NCI-H128 (cell line): Measurements from ENCODE around the gene MYO3B.

Experiments
- DNase-seq: peaks from one replicate; lab custom pipeline; 2025; ENCODE audit not compliant: unreplicated experiment; lab: John Stamatoyannopoulos, UW

MYO3B gene

DNA sequence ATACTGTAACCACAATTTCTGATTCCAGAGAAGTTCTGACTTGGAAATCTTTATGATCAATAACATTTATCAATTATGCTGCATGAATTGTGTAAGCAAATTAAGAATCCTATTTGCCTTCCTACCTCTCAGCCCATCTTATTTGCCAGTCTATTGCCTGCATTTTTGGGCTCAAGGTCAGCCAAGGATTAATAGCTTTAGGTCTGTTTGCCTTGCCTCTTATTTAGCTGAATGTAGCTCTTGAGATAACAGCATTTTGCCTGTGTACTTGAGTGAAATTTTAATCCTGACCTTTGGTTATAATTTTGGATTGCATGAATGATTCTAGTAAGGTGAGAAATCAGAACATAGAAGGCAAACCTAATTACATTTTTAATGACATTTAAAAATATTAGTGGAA is 51.2 kb downstream of the MYO3B start:
- DNase-seq = no peak

DNA sequence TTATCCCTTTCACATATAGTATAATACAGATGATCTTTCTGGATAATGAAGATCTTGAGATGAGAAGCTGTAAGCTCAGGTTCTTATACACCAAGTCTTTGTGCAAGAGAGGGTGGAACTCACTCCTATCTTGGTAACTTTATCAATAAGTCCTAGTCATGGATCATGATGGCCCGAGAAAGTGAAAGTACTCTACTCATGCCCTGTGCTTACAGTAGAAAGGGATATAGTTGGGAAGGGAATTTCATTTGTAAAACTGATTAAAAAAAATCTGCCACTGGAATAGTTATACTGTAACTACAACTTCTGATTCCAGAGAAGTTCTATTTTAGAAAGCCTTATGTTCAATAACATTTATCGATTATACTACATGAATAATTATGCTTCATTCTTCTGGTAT is 51.8 kb downstream of the MYO3B start:
- DNase-seq = no peak

DNA sequence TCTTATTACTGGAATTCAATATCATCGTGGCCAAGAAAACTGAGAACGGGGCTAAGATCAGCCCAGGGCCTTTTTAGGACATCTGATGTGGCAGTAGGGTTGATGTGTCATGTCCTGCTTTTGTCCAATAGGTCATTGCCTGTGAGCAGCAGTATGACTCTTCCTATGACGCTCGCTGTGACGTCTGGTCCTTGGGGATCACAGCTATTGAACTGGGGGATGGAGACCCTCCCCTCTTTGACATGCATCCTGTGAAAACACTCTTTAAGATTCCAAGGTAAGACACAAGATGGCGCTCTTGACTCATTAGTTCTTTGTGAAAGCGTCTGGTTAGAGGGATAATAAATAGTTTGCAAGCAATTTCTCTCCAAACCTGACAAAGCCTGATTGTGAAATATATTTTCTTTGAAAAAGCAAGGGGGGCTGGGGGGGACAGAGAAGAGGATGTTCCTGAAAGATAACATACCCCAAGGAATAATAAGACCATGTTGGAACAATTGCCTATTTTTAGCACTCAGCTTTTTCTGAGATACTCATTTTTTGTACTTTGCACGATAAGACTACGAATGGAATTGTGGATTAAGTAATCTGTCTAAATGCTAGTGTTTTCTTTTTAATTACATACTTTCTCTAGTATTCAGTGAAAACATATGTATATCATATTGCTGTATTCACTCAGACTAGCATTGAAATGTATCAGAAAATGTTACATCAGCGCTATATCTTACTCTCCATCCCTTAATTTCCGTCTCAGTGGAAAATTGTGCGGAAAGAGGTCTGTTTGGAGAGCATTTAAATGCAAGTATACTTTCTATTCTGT is 58.1 kb downstream of the MYO3B start:
- peak; percentile 52 for DNase-seq

DNA sequence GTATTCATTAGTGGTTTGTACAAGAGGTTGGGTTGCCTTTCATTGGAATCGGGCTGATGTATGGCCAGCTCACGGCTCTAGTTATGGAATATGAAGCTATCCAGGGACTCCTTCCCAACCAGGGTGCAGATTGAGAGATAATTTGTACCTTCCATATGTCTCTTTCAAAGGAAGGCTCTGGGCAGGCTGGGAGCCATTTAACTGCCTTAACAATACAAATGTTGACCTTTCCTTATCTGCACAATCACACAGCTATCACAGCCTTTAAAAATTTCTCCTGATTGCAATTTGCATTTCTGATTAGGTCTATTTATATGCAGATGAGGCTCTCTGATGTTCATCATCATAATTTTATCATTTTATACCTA is 58.7 kb downstream of the MYO3B start:
- no peak for DNase-seq

DNA sequence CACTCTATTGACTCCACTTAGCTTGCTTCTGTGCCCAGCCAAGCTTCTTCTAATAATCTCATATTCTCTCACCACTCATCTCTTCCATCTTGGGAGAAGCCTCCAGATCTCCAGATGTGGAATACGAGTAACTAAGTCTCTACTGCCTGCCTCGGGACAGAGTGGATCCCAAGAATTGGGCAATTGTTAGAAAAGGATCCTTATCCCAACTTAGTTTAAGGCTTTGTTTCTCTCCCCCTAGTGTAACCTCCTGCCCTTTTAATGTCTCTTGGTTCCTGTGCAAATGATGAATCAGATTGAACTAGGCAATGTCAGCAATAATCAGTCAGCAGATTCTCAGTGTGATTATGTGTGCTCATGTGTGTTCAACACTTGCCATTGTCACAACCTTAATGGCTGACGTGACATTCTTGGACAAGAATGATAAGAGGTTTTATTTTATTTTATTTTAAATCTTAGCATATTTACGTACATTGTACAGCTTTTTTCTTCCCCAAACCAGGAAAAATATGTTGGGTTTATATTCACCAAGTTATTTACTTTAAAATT is 59.7 kb downstream of the MYO3B start:
- DNase-seq = no peak

DNA sequence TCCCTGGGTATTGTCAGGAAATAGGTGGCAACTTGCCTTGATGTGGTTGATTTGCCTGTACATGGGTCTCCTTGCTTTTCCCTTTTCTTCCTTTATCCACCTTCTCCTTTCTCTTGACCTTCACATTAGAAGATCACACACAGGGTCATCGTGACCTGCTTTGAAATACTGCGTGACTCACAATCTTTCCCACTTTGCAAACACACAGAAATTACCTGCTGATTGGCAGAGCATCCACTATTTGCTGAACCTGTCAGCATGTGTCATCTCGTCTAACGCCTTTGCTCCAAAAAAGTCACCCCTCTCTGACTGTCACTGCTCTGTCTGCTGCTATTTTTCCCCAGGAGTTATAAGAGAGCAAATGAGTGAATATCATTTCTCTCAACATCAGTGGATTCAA is 60.8 kb downstream of the MYO3B start:
- no peak for DNase-seq

DNA sequence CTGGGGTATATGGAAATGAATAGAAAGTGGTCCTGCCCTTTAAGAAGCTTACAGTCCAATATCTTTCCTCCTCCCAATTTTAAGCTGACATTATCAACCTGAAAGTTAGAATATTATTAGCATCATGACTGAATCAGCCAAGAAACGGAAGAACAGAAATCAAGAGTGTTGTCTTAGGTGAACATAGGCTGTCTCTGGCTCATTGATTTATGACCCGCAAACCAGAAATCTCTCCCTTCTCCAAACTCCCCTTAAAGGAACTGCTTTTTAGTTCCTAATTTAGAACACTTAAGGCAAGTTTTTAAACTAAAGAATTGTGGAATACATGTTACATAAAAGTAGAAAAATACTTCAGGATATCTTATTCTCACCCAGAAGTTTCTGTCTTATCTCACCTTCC is 62.7 kb downstream of the MYO3B start:
- no peak for DNase-seq

DNA sequence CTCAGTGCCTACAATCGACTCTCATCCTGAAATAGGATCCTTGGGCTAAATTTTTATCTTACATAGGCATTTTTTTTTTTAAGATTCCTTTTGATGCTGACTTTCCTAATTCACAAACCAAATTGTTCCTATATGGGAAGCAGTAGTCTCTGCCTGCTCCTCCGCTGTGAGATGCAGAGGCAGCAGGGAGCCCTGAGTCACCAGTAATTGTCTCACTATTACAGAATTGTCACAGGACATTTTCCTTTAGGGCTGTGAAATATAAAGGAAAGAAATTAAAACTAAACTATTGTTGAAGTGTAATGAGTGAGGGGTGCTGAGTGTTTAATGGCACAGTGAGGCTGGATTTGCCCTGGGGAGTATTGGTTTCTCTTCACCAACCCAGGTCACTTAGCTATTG is 63.8 kb downstream of the MYO3B start:
- DNase-seq = no peak

DNA sequence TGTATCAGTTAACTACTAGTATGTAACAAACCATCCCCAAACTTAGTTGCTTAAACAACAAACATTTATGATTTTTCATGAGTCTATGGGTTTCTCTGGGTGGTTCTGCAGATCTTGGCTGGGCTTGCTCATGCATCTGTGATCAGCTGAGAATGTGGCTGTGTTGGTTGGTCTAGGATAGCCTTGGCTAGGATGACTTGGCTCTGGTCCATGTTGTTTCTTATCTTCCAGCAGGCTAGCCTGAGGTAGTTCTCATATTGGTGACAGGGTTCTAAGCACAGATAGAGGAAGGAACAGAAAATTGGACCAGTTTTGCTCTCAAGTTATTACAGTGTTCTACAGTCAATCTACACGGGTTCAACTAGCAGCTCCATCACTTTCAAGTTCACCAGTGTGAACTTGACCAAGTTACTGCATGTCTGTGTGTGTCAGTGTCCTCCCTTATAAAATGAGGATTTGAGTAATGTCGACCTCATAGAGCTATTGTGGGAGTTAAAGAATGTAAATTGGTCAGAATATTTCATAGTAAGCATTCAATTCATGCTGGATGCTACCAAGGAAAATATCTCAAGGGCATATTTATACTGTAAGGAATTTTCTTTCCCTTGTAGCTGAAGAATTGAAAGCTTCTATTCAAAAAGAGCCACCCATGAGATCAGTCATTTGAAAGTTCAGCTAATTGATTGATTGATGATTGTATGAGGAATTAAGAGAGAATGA is 65.3 kb downstream of the MYO3B start:
- DNase-seq = no peak

DNA sequence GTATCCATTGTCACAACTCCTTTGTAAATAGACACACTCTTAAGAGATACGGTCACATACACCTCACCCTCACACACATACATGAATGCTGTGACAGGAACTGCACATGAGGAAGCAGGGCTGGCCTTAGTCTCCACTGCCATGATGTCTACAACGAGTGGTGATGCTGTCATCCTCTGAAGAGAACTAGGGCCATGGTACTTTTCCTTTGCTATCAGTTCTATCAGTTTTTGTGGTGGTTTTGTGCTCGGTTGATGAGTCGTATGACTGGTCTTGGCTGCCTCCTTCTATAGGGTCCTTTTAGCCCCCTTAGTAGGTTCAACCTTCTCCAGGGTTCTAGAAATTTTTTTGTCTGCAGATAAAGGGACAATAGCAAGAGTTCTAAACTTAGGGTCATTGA is 66.0 kb downstream of the MYO3B start:
- DNase-seq = no peak

DNA sequence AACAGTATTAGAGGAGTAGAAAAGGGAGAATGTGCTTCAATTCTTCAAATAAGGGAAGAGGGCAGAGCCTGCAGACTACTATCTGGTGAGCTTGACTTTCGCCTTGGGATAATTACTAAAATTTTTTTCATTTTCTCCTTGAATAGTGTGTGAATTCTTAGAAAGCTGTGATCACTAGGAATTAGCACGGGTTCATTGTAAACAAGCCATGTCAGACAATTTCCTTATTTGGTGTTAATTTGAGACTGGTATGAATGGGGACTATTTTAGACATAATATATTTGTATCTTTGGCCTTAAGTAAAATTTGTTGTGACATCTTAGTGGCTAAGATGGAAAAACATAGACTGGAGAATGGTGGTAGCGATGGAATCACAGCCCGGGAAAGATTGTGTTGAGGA is 66.6 kb downstream of the MYO3B start:
- no peak for DNase-seq

DNA sequence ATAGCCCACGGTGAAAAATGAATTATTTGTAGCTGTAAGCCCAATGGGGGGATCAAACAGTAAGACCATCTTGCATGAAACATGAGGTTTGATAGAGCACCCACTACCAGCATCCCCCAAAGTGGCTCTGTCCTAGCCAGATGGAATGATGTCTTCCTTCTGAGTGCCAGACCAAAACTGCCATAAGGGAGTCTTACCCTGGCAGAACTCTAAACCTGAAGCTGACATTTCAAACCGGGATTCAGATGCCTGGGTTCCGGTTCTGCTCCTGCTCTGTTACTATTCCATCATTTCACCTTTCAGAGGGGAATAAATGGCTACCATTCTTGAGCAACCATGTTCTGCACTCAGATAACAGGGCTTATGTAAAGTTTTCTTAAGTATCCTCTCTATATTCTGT is 67.4 kb downstream of the MYO3B start:
- DNase-seq = no peak

DNA sequence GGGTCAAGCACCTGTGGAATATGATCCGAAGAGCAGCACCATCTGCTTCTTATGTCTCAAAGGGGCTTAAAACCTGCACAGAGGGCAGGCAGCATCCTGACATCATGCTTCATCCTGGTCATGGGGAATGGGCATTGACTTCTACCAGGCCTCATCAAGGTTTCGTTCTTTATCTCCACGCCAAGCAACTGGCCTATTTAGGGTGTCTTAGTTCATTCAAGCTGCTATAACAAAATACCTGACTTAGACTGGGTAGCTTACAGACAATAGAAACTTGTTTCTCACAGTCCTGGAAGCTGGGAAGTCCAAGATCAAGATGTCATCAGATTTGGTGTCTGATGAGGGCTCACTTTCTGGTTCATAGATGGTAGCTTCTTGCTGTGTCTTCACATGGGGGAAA is 69.4 kb downstream of the MYO3B start:
- DNase-seq = no peak

DNA sequence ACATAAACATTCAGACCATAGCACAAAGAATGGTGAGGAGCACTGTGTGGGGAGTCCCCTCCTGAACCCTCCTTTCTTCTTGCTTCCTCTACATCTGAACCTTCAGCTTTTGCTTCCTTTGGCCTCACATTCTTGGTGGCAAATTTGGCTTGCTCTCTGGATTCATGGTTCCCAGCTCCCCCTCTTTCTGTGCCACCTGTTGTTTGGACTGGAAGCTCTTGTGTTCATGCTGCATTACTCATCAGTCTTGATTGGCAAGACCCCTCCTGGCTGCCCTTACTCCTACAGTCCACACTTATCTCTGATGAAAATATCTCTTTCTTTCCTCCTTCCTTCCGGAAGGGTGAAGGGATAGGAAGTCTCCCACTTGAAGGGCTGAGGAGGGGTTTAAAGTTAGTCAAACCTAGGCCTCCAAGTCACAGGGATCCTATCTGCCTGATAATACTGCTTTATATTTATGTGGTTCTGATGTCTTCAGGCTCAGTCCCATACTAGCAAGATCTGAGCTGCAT is 70.0 kb downstream of the MYO3B start:
- no peak for DNase-seq

DNA sequence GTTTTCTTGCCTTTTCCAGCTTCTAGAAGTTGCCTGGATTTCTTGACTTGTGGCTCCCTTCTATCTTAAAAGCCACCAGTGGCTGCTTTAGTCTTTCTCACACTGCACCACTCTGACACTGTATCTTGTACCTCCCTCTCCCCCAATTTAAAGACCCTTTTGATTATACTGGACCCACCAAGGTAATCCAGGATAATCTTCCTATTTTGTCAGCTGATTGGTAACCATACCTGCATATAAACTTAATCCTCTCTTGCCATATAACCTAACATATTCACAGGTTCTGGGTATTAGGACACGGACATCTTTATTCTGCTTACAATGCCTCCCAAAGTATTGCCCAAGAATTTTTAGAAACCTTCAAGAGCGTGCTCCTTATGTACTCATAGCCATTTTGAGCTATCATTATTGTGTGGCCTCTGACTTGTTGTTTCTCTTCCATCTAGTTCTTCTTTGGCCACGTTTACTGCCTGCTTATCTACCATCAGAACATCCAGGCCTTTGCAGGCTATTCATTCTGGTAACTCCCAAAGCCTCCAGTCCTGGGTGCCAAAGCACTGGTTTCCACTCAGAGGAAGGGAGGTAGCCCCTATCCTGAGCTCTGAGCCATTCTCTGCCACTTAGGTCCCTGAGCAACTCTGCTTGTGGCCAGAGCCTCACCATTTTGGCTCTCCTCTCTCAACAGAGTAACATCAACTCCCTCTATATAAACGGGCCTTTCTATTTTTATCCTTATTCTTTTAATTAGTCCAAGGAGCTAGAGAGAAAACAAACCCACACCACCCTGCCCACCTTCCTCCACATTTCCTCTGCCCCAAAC is 70.8 kb downstream of the MYO3B start:
- DNase-seq = no peak

DNA sequence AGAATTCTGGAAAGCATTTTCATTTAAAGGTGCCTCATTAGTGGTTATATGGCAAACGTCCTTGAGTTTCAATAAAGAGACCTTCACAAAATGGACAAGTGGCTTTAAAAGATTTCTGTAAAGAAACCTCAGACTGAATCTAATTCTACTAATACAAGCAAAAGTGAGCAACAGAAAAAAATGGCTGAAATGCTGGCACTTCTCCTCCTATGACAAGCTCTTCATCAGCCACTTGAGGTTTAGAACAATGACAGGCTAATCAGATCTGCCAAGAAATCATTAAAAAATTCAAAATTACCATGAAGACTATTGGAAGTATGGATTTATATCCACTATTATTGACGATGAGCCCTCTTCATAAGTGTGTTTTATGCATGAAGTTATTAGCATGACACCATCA is 71.8 kb downstream of the MYO3B start:
- DNase-seq = no peak

DNA sequence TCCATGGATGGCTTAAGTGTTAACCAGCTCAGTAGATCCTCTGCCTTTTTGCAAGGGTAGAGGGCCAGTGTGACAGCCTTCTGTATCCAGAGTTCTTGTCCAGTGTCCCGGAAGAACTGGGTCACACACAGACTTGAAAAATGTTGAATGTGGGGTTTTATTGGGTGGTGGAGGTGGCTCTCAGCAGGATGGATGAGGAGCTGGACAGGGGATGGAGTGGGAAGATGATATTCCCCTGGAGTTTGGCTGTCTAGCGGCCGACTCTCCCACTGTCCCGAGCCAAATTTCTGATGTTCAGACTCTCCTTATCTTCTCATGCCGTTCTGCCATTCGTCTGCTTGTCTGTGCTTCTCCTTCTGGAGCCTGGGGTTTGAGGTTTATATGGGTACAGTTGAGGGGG is 72.6 kb downstream of the MYO3B start:
- no peak for DNase-seq

DNA sequence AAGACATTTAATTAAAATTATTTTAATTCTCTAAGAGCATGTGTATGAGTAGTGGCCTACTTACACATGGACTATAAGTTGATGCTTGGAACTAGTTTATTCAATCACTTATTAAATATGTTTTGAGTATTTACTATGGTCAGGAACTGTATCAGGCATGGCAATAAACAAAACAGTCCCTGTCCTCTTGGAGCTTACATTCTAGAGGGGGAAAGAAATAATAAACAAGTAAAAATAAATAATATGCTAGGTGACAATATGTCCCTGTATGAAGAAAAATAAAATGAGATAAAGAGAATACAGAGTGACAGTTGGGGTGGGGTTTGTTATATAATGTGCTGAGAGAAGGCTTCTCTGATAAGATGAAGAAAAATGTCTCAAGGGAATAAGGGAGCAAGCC is 74.5 kb downstream of the MYO3B start:
- DNase-seq = no peak

DNA sequence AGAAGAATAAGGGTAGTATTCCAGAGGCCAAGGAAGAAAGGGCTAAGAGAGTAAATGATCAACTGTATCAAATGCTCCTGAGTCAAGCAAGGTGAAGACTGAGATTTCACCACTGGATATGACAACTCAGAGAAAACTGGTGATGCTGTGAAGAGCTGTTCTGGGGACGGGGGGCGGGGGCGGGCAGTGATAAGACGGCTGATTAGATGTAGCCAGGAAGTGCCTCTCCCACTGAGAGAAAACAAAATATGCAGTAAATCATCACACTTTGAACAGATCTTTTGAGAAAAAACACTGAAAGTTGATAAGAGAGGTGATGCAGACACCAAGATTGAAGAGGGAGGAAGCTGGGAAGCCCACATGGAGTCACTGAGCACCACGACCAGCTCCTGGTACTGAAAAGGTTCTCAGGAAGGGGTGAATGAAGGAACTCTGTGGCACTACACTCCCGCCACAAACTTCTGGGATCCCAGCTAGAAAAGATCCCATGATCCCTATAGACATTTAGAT is 75.8 kb downstream of the MYO3B start:
- no peak for DNase-seq

DNA sequence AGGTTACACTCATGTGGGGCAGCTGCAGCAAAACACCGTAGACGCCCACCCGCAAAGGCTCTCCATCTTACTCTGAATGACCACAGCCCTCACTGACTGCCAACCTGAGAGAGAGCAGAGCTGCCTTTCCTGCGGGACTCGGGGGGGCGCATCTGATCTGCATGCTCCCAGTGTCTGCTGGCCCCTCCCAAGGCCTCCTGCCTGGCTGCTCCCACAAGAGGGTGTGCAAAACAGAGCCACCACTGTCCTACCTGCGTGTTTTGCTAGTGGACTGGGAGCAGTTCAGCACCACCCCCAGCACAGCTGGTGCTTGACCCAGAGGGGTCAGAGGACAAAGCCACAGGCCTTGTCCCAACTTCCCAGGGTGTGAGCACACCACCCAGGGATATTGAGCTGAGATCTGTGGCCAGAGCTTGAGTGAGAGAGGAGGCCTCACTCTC is 76.4 kb downstream of the MYO3B start:
- no peak for DNase-seq

DNA sequence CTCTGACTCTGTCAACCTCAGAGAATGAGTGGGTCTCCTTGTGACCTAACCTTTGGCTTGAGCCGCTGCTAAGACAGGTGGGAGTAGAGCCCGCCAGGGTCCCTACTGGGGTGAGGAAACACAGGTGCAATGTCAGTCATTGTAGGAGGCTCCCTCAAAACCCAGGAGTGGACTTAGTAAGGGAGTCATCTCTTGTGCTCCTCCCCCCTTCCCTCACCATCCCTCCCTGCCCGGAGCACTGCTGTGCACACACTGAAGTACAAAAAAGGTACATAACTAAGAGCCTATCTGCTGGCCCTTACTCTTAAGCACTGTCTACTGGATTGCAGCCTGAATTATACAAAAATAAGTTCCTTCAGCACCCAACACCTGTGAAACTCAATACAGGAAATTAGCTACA is 77.2 kb downstream of the MYO3B start:
- DNase-seq = no peak
